Gastroesophageal sphincter (tissue), 4 donors: ENCODE results near the gene PHAF1. TPM values are rescaled to one million over a fixed set of nuclear protein-coding genes. Genes with fewer than 3 reads are reported as not detected.

ENCODE experiments used
- ATAC-seq: fragments of 150-250 bp; one replicate; pipeline ENCODE4 v1.9.1; 2016; ENCODE audit warnings: mild to moderate bottlenecking, moderate library complexity
- H3K27ac ChIP-seq, 4 donors: fragments of 200-600 bp; sonication (generic) in 3 of 4; 1 replicate in 3 of 4; 2 replicates in 1 of 4; pipeline ENCODE4 v1.5.1; 2016 to 2019
- H3K27me3 ChIP-seq: fragments of 200-600 bp; sonication (generic); one replicate; pipeline ENCODE4 v1.5.1; 2019
- H3K36me3 ChIP-seq, 2 donors: fragments of 200-600 bp; sonication (generic); one replicate each; pipeline ENCODE4 v1.5.1; 2019; ENCODE audit warnings: control low read depth in 1 of 2
- H3K4me1 ChIP-seq, 3 donors: fragments of 200-600 bp; sonication (generic); 1 replicate in 2 of 3; 2 replicates in 1 of 3; pipeline ENCODE4 v1.5.1; 2016 to 2019; ENCODE audit warnings: control low read depth in 2 of 3
- H3K4me3 ChIP-seq, 2 donors: fragments of 200-600 bp; sonication (generic); one replicate each; pipeline ENCODE4 v1.5.1; 2019; ENCODE audit warnings: mild to moderate bottlenecking in 1 of 2, moderate library complexity in 1 of 2
- H3K9me3 ChIP-seq, 3 donors: fragments of 200-600 bp; sonication (generic); one replicate each; pipeline ENCODE4 v1.5.1; 2017 to 2019; ENCODE audit warnings: control low read depth in 2 of 3
- CTCF ChIP-seq, 4 experiments: fragments of 200-600 bp in 2 of 4; fragments of 450-650 bp in 2 of 4; sonication (generic) in 1 of 4; IDR thresholded peaks; one replicate each; pipeline ENCODE4 v1.5.1; 2017 to 2019; ENCODE audit warnings: antibody characterized with exemption in 4 of 4, mild to moderate bottlenecking in 2 of 4, moderate library complexity in 2 of 4
- EP300 ChIP-seq: sonication (generic); formaldehyde crosslinking; IDR thresholded peaks from one replicate; pipeline ENCODE4 v1.6.1; 2017; ENCODE audit warnings: antibody characterized with exemption, mild to moderate bottlenecking
- POLR2A ChIP-seq, 2 donors: fragments of 450-650 bp; IDR thresholded peaks; one replicate each; pipeline ENCODE4 v1.6.1; 2017; ENCODE audit warnings: antibody characterized with exemption in 2 of 2, mild to moderate bottlenecking in 2 of 2, moderate library complexity in 1 of 2
- POLR2AphosphoS5 ChIP-seq: sonication (generic); formaldehyde crosslinking; IDR thresholded peaks from one replicate; pipeline ENCODE4 v1.6.1; 2017; ENCODE audit warnings: antibody characterized with exemption
- WGBS, 2 donors: methylation state at CpG; one replicate each; pipeline ENCODE4 v1.1.5; 2018; ENCODE audit warnings: low coverage in 1 of 2; 5-methylcytosine and 5-hydroxymethylcytosine counted together
- total RNA-seq, 4 donors: library from RNA; depleted of rRNA; stranded (reverse); fragments of >200 nt; gene quantifications; one replicate each; pipeline ENCODE4 v1.1.0, GENCODE V29; 2016

Gene PHAF1
- total RNA-seq, 4 donors from 2014 or later, result 10.9 to 20.4 (median 13.3) TPM

DNA sequence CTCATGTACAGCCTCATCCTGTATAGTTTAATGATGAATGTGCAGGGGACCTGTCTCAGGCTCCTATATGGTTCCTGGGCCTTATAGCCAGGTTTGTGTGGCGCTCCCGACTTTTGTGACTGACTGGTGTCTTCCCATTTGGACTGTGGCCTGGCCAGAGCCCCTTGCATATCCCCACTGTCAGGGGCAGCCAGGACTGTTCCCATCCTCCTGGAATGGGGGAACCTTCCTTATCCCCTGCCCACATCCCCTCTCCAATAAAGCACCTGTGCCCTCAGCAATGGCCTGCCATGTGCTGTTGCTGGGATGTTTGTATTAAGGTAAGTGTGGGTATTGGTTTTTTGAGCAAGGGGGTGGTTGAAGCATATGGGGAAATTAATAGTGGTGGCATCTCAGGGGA is 38.5 kb downstream of the PHAF1 start:
- no peak overlapping the region for H3K4me3 ChIP-seq
- no peak overlapping the region for H3K27ac ChIP-seq
- 79 to 96% methylated on average over 2 of the region's 2 CpGs for WGBS, 2 donors
- H3K27me3 ChIP-seq, result no peaks in the 10 kb centered on the region
- H3K36me3 ChIP-seq, result peaks cover 0 to 64% of the 10 kb centered on the region in 2 donors
- no peak for ATAC-seq
- H3K9me3 ChIP-seq, result no peaks in the 10 kb centered on the region
- no peak for TF ChIP-seq EP300
- TF ChIP-seq POLR2AphosphoS5, result no peak
- no peak for TF ChIP-seq POLR2A (IDR thresholded peaks at IDR 0.05)
- no peak for TF ChIP-seq CTCF (IDR thresholded peaks at IDR 0.05)
- H3K4me1 ChIP-seq, result peaks cover 0 to 32% (median 10%) of the 10 kb centered on the region in 3 donors

- H3K9me3 ChIP-seq, result no peaks in the 10 kb centered on the region
- no peak for ATAC-seq
- H3K36me3 ChIP-seq, result peaks cover 0 to 59% of the 10 kb centered on the region in 2 donors
- no peaks in the 10 kb centered on the region for H3K27me3 ChIP-seq
- TF ChIP-seq POLR2A (IDR thresholded peaks at IDR 0.05) (no peak), EP300 (no peak), POLR2AphosphoS5 (no peak), CTCF (IDR thresholded peaks at IDR 0.05) (no peak)
- WGBS, 2 donors, result 60 to 94% methylated on average over 1 to 3 of the region's 11 CpGs
- H3K4me1 ChIP-seq, result peaks cover 0 to 32% (median 10%) of the 10 kb centered on the region in 3 donors
- no peak overlapping the region for H3K27ac ChIP-seq
- no peak overlapping the region for H3K4me3 ChIP-seq
These were observed 39.0 kb downstream of the PHAF1 start for GRCh38 chr16:67148656-67149275.

GRCh38 chr16:67149276-67150046 is 39.7 kb downstream of the PHAF1 start:
- 69 to 80% methylated on average over 3 to 15 of the region's 77 CpGs for WGBS, 2 donors
- H3K4me1 ChIP-seq, result peaks cover 0 to 34% (median 10%) of the 10 kb centered on the region in 3 donors
- H3K27me3 ChIP-seq, result no peaks in the 10 kb centered on the region
- H3K27ac ChIP-seq, result peak overlapping the region in 3 of 4 donors; percentile 92 to 95 (median 93)
- ATAC-seq, result no peak
- no peaks in the 10 kb centered on the region for H3K9me3 ChIP-seq
- H3K4me3 ChIP-seq, result peak overlapping the region in 1 of 2 donors; percentile 80
- peaks cover 0 to 52% of the 10 kb centered on the region in 2 donors for H3K36me3 ChIP-seq
- no peak for TF ChIP-seq POLR2AphosphoS5
- TF ChIP-seq CTCF (IDR thresholded peaks at IDR 0.05), result no peak
- TF ChIP-seq EP300, result no peak
- TF ChIP-seq POLR2A (IDR thresholded peaks at IDR 0.05), result no peak

- peak overlapping the region; percentile 43 to 80 for H3K4me3 ChIP-seq
- H3K27ac ChIP-seq, result peak overlapping the region; percentile 72 to 95 (median 92)
- TF ChIP-seq POLR2AphosphoS5 (peak; percentile 24), CTCF (IDR thresholded peaks at IDR 0.05) (peak in 1 of 4 experiments; percentile 16), EP300 (no peak), POLR2A (IDR thresholded peaks at IDR 0.05) (no peak)
- H3K27me3 ChIP-seq, result no peaks in the 10 kb centered on the region
- no peaks in the 10 kb centered on the region for H3K9me3 ChIP-seq
- no CpG with 5 or more reads among the region's 94 CpGs for WGBS, 2 donors
- ATAC-seq, result peak; percentile 39
- peaks cover 0 to 44% of the 10 kb centered on the region in 2 donors for H3K36me3 ChIP-seq
- peaks cover 0 to 42% (median 16%) of the 10 kb centered on the region in 3 donors for H3K4me1 ChIP-seq
These were observed 40.5 kb downstream of the PHAF1 start for GRCh38 chr16:67150047-67150832.
